ENCODE data around the gene AAK1. TPM values are rescaled to one million over a fixed set of nuclear protein-coding genes. Genes with fewer than 3 reads are reported as not detected.

Gene AAK1
- total and polyA plus RNA-seq, 4 donors = 6.9 to 95.6 (median 51.0) TPM

DNA sequence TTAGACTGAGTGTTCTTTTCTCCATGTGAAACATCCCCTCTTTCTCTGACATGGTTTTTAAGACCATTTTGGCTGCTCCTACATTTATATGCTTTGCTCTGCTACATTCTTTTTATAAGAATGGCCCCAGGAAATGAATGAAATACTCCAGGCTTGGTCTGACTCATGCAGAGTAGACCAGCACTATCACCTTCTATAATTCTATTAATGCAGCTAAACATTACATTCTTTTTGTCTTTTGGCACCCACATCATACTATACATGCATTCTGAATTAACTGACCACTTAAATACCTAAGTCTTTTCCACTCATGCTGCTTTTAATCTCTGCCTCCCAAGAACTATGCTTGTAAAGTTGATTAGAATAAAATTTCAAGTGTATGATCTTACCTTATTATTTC is 94.1 kb downstream of the AAK1 start:
- Histone ChIP-seq H3K4me3 (ENCODE audit: low read length in 2 of 2) (no peak overlapping the region), H3K4me1 (ENCODE audit: control insufficient read depth in 1 of 2, insufficient read depth in 2 of 2, low read length in 2 of 2) (no peaks in the 10 kb centered on the region), H3K27ac (ENCODE audit: low read depth in 1 of 2, low read length in 2 of 2) (no peak overlapping the region), H3K27me3 (ENCODE audit: control insufficient read depth in 1 of 2, insufficient read depth in 2 of 2, low read length in 1 of 2) (no peaks in the 10 kb centered on the region), H3K9me3 (ENCODE audit: control insufficient read depth, low read length) (no peaks in the 10 kb centered on the region), H3K36me3 (ENCODE audit: control insufficient read depth in 1 of 2, insufficient read depth in 2 of 2, low read length in 1 of 2) (no peaks in the 10 kb centered on the region)
- intact Hi-C loops (cut with DNase I) = no loop called here
- ATAC-seq (ENCODE audit: low FRiP score) (no peak), DNase-seq (no peak)

DNA sequence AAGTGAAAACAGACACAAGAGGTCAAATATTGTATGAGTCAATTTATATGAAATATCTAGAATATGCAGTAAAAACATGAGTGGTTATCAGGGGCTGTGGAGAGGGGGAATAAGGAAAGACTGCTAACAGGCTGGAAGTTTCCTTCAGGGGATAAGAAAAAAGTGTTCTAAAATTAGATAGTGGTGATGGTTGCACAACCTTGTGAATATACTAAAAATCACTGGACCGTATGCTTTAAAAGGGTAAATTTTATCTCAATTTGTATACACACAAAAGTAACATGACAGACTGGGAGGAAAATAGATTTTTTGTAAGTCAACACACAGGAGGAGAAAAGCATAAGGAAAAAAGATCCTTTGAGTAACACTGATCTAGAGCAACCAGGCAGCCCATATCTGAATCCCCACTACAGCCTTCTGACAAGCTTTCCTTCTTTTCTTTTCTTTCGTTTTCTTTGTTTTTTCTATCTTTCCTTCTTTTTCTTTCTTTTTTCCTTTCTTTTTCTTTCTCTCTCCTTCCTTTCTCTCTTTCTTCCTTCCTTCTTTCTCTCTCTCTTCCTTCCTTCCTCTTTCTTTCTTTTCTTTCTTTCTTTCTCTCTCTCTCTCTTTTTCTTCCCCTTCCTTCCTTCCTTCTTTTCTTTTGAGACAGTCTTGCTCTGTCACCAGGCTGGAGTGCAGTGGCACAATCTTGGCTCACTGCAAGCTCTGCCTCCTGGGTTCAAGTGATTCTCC is 95.4 kb downstream of the AAK1 start:
- H3K27ac ChIP-seq (ENCODE audit: low read depth in 1 of 2, low read length in 2 of 2) = no peak overlapping the region
- no peak for DNase-seq
- no peaks in the 10 kb centered on the region for H3K4me1 ChIP-seq (ENCODE audit: control insufficient read depth in 1 of 2, insufficient read depth in 2 of 2, low read length in 2 of 2)
- no peak for ATAC-seq (ENCODE audit: low FRiP score)
- WGBS, 2 donors = 44 to 51% methylated on average over 2 of the region's 2 CpGs
- H3K4me3 ChIP-seq (ENCODE audit: low read length in 2 of 2) = no peak overlapping the region
- H3K9me3 ChIP-seq (ENCODE audit: control insufficient read depth, low read length) = no peaks in the 10 kb centered on the region
- intact Hi-C loops (cut with DNase I) = no loop called here
- peaks cover 0 to 2% of the 10 kb centered on the region in 2 donors for H3K36me3 ChIP-seq (ENCODE audit: control insufficient read depth in 1 of 2, insufficient read depth in 2 of 2, low read length in 1 of 2)
- no peaks in the 10 kb centered on the region for H3K27me3 ChIP-seq (ENCODE audit: control insufficient read depth in 1 of 2, insufficient read depth in 2 of 2, low read length in 1 of 2)

DNA sequence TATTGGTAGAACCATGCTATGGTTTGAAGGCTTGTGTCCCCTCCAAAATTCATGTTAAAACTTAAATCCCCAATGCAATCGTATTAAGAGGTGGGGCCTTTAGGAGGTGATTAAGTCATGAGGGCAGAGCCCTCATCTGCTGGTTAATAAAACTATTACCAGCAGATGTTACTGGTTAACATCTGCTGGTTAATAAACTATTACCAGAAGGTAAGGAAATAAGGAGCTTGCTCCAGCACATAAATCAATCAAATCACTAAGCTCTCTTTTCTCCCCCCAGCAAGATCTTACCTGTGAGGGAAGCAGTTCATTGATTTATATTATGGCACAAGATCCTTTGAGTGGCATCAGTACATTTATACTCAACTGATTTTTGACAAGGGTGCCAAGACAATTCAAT is 96.9 kb downstream of the AAK1 start:
- intact Hi-C loops (cut with DNase I) = no loop called here
- H3K36me3 ChIP-seq (ENCODE audit: control insufficient read depth in 1 of 2, insufficient read depth in 2 of 2, low read length in 1 of 2) = peaks cover 0 to 2% of the 10 kb centered on the region in 2 donors
- H3K9me3 ChIP-seq (ENCODE audit: control insufficient read depth, low read length) = no peaks in the 10 kb centered on the region
- H3K4me3 ChIP-seq (ENCODE audit: low read length in 2 of 2) = no peak overlapping the region
- DNase-seq = no peak
- 93 to 100% methylated on average over 1 of the region's 1 CpG for WGBS, 2 donors
- H3K4me1 ChIP-seq (ENCODE audit: control insufficient read depth in 1 of 2, insufficient read depth in 2 of 2, low read length in 2 of 2) = no peaks in the 10 kb centered on the region
- ATAC-seq (ENCODE audit: low FRiP score) = no peak
- no peaks in the 10 kb centered on the region for H3K27me3 ChIP-seq (ENCODE audit: control insufficient read depth in 1 of 2, insufficient read depth in 2 of 2, low read length in 1 of 2)
- H3K27ac ChIP-seq (ENCODE audit: low read depth in 1 of 2, low read length in 2 of 2) = no peak overlapping the region

DNA sequence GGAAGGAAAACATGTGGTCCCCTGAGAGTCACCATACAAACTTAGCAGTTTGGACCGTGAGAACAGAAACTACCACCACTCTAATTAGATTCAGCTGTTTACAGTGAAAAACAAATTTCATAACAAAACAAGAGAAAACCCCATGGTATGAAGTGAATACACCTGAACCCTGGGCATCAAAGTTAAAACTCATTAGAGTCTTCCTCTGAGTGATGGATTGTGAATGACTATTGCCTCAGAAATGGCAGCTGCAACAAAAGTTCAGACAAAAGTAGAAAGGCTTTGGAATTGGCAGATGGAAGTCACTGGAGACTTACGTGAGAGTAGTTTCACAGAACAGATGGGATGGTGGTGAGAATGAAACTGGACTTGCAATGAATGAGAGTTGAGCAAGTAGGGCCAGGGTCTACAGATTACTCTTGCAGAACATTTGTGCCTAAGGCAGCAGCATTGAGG is 98.0 kb downstream of the AAK1 start:
- H3K27ac ChIP-seq (ENCODE audit: low read depth in 1 of 2, low read length in 2 of 2) = no peak overlapping the region
- no peak overlapping the region for H3K4me3 ChIP-seq (ENCODE audit: low read length in 2 of 2)
- H3K4me1 ChIP-seq (ENCODE audit: control insufficient read depth in 1 of 2, insufficient read depth in 2 of 2, low read length in 2 of 2) = no peaks in the 10 kb centered on the region
- ATAC-seq (ENCODE audit: low FRiP score) = no peak
- H3K36me3 ChIP-seq (ENCODE audit: control insufficient read depth in 1 of 2, insufficient read depth in 2 of 2, low read length in 1 of 2) = peaks cover 0 to 2% of the 10 kb centered on the region in 2 donors
- WGBS, 2 donors = 93 to 98% methylated on average over 2 of the region's 2 CpGs
- H3K9me3 ChIP-seq (ENCODE audit: control insufficient read depth, low read length) = no peaks in the 10 kb centered on the region
- no peak for DNase-seq
- no peaks in the 10 kb centered on the region for H3K27me3 ChIP-seq (ENCODE audit: control insufficient read depth in 1 of 2, insufficient read depth in 2 of 2, low read length in 1 of 2)
- intact Hi-C loops (cut with DNase I) = no loop called here

DNA sequence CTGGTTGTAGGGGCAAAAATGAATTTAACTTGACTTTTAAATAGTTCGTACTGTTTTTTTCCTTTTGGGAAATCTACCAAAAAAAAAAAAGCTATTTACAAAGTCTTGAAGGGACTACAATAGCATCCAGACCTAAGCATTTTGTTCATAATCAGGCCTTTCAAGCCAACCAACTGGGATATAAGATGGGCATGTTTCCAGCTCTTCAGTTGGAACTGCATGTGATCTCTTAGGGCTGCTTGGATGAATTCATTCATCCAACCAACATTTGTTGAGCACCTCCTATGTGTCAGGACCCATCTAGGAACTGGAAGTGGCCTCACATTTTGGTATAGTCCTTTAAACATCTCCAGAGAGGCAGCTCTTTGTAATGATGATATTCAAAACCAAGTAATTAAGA is 98.6 kb downstream of the AAK1 start:
- DNase-seq (no peak), ATAC-seq (ENCODE audit: low FRiP score) (no peak)
- no peaks in the 10 kb centered on the region for H3K9me3 ChIP-seq (ENCODE audit: control insufficient read depth, low read length)
- H3K27ac ChIP-seq (ENCODE audit: low read depth in 1 of 2, low read length in 2 of 2) = no peak overlapping the region
- H3K36me3 ChIP-seq (ENCODE audit: control insufficient read depth in 1 of 2, insufficient read depth in 2 of 2, low read length in 1 of 2) = peaks cover 0 to 2% of the 10 kb centered on the region in 2 donors
- H3K27me3 ChIP-seq (ENCODE audit: control insufficient read depth in 1 of 2, insufficient read depth in 2 of 2, low read length in 1 of 2) = no peaks in the 10 kb centered on the region
- WGBS, 2 donors = 87 to 93% methylated on average over 1 of the region's 1 CpG
- H3K4me3 ChIP-seq (ENCODE audit: low read length in 2 of 2) = no peak overlapping the region
- no peaks in the 10 kb centered on the region for H3K4me1 ChIP-seq (ENCODE audit: control insufficient read depth in 1 of 2, insufficient read depth in 2 of 2, low read length in 2 of 2)
- intact Hi-C loops (cut with DNase I) = no loop called here

DNA sequence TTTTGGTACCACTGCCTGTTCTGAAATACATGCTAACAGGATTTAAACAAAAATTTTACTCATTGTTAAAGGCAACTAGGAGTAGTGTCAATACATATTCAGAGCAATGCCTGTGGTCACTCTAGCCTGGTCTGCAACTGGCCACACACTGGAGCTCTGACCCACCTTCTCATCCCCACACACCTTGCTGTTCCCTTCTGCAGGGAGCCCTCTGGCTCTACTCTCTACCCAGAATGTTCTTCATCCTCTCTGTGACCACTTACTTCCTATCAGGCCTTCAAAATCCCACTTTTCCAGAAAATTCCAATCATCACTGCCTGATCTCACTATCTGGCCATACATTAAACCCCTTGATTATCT is 104.0 kb downstream of the AAK1 start:
- no peak overlapping the region for H3K27ac ChIP-seq (ENCODE audit: low read depth in 1 of 2, low read length in 2 of 2)
- ATAC-seq (ENCODE audit: low FRiP score) (no peak), DNase-seq (no peak)
- H3K36me3 ChIP-seq (ENCODE audit: control insufficient read depth in 1 of 2, insufficient read depth in 2 of 2, low read length in 1 of 2) = peaks cover 0 to 4% of the 10 kb centered on the region in 2 donors
- H3K9me3 ChIP-seq (ENCODE audit: control insufficient read depth, low read length) = no peaks in the 10 kb centered on the region
- intact Hi-C loops (cut with DNase I) = no loop called here
- H3K4me3 ChIP-seq (ENCODE audit: low read length in 2 of 2) = no peak overlapping the region
- no peaks in the 10 kb centered on the region for H3K27me3 ChIP-seq (ENCODE audit: control insufficient read depth in 1 of 2, insufficient read depth in 2 of 2, low read length in 1 of 2)
- no peaks in the 10 kb centered on the region for H3K4me1 ChIP-seq (ENCODE audit: control insufficient read depth in 1 of 2, insufficient read depth in 2 of 2, low read length in 2 of 2)

DNA sequence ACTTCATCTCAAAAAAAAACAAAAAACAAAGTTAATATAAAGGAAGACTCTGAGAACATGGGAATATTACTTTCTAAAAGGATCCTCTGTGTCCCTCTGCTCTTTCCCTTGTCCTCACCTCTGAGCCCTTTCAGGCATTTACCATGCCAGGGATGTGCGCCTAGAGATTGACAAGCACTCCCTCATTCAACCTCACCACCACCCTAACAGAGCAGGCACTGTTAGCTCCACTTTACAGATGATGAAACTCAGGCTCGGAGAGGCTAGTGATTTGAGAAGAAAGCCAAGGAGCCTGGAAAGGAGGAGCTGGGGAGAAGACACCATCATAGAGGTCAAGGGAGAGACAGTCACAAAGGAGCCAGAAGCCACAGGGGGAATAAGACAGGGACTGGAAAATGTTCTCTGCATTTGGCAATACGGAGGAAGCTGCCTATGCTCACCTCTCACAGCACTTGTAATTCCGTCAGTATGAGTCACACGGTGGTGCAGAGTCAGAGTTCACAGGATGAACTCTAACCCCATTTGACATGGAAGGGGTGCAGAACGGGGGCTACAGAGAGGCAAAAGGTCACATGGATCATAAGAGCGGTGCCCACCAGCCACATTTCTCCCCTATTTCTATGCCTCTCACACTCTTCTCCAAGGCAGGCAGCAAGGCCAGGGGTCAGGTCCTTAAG is 104.5 kb downstream of the AAK1 start:
- Histone ChIP-seq H3K4me1 (ENCODE audit: control insufficient read depth in 1 of 2, insufficient read depth in 2 of 2, low read length in 2 of 2) (no peaks in the 10 kb centered on the region), H3K9me3 (ENCODE audit: control insufficient read depth, low read length) (no peaks in the 10 kb centered on the region), H3K27me3 (ENCODE audit: control insufficient read depth in 1 of 2, insufficient read depth in 2 of 2, low read length in 1 of 2) (no peaks in the 10 kb centered on the region), H3K36me3 (ENCODE audit: control insufficient read depth in 1 of 2, insufficient read depth in 2 of 2, low read length in 1 of 2) (peaks cover 0 to 4% of the 10 kb centered on the region in 2 donors), H3K4me3 (ENCODE audit: low read length in 2 of 2) (no peak overlapping the region), H3K27ac (ENCODE audit: low read depth in 1 of 2, low read length in 2 of 2) (no peak overlapping the region)
- 79 to 86% methylated on average over 7 of the region's 7 CpGs for WGBS, 2 donors
- intact Hi-C loops (cut with DNase I) = no loop called here
- DNase-seq (no peak), ATAC-seq (ENCODE audit: low FRiP score) (no peak)

DNA sequence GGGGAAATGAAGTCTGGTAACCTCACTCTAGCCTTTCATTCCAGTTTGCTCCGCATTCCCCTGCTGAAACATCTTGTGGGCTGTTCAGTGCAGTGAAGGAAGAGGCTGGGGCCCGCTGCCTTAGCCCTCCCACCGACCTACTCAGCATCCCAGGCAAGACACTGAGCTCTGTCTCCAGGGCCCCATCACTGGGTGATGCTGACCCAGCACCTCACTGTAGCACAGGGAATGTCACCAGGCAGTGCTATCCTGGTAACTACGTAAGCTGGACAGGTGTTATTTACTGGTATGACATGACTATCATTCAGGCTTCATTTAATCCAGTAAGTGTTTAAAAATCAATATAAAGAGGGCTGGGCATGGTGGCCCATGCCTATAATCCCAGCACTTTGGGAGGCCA is 105.3 kb downstream of the AAK1 start:
- intact Hi-C loops (cut with DNase I) = no loop called here
- Histone ChIP-seq H3K9me3 (ENCODE audit: control insufficient read depth, low read length) (no peaks in the 10 kb centered on the region), H3K4me1 (ENCODE audit: control insufficient read depth in 1 of 2, insufficient read depth in 2 of 2, low read length in 2 of 2) (no peaks in the 10 kb centered on the region), H3K27ac (ENCODE audit: low read depth in 1 of 2, low read length in 2 of 2) (no peak overlapping the region), H3K4me3 (ENCODE audit: low read length in 2 of 2) (no peak overlapping the region), H3K36me3 (ENCODE audit: control insufficient read depth in 1 of 2, insufficient read depth in 2 of 2, low read length in 1 of 2) (peaks cover 2% of the 10 kb centered on the region in 2 donors), H3K27me3 (ENCODE audit: control insufficient read depth in 1 of 2, insufficient read depth in 2 of 2, low read length in 1 of 2) (no peaks in the 10 kb centered on the region)
- ATAC-seq (ENCODE audit: low FRiP score) = no peak
- WGBS, 2 donors = 95% methylated on average over 4 of the region's 4 CpGs
- no peak for DNase-seq

DNA sequence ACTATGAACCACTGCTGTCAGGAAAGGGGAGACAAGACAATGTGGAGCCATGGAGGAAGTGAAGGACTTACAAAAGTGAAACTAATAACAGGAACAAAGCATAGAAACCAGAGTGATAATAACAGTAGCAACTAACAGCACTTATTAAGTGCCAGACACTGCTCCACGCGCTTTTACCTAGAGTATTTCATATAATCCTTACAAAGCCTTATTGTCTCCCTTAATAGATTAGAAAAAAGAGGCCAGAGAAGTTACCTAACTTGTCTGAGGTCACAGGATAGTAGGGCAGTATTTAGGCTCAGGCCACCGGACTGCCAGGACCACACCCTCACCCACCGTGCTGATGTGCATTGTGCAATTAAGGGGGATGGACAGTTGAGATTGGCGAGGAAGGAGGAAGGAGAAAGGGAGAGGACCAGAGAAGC is 107.7 kb downstream of the AAK1 start:
- intact Hi-C loops (cut with DNase I) = no loop called here
- Histone ChIP-seq H3K4me3 (ENCODE audit: low read length in 2 of 2) (no peak overlapping the region), H3K27ac (ENCODE audit: low read depth in 1 of 2, low read length in 2 of 2) (no peak overlapping the region), H3K27me3 (ENCODE audit: control insufficient read depth in 1 of 2, insufficient read depth in 2 of 2, low read length in 1 of 2) (no peaks in the 10 kb centered on the region), H3K4me1 (ENCODE audit: control insufficient read depth in 1 of 2, insufficient read depth in 2 of 2, low read length in 2 of 2) (no peaks in the 10 kb centered on the region), H3K36me3 (ENCODE audit: control insufficient read depth in 1 of 2, insufficient read depth in 2 of 2, low read length in 1 of 2) (peaks cover 2% of the 10 kb centered on the region in 2 donors), H3K9me3 (ENCODE audit: control insufficient read depth, low read length) (no peaks in the 10 kb centered on the region)
- no peak for DNase-seq
- 88 to 90% methylated on average over 5 of the region's 5 CpGs for WGBS, 2 donors
- ATAC-seq (ENCODE audit: low FRiP score) = no peak
